GM10266 (cell line): ENCODE measurements around the gene PIGU.

Experiments used
- DNase-seq: peaks from one replicate; pipeline ENCODE4 v3.0.0; 2012; ENCODE audit errors: extremely low spot score
- CTCF ChIP-seq: IDR thresholded peaks from 2 replicates; pipeline ENCODE4 v1.5.1; 2012; ENCODE audit warnings: mild to moderate bottlenecking, low read depth; ENCODE audit not compliant: control insufficient read depth, insufficient read depth; ENCODE audit errors: missing control alignments

PIGU gene

GRCh38 chr20:34511891-34512265 is 165.0 kb downstream of the PIGU start:
- no peak for TF ChIP-seq CTCF
- no peak for DNase-seq

- TF ChIP-seq CTCF: no peak
- no peak for DNase-seq
These were observed 166.3 kb downstream of the PIGU start for GRCh38 chr20:34510575-34510974.
